GM21576 (cell line): ENCODE results near the gene CNGA4.
"Not testable (repeated sequence)": the region's sequence is repeated elsewhere in the genome, so short reads cannot be mapped to it uniquely, and the experiment has no call there.

Experiments used
- ATAC-seq: cut with Tn5 transposase; IDR thresholded peaks from one replicate; pipeline ENCODE4 v1.9.1; 2021; ENCODE audit warnings: mild to moderate bottlenecking, moderate library complexity; ENCODE audit not compliant: unreplicated experiment

The CNGA4 gene

DNA sequence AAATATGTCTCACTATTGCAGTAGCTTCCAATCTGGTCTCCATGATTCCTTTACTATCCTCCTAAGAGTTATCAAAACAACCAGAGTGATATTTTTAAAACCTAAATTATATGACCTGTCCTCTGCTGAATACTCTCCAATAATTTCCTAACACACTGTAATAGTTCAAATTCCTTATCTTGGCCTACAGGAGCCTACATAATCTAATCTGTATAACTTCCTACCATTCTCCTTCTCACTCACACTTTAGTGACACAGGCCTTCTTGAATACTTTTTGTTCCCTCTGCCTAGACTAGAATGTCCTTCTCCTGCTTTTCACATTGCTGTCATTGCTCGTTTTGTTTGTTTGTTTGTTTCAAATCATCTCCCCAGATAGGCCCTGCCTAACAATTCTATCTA, 13.9 kb upstream of the CNGA4 start:
- ATAC-seq: no peak

DNA sequence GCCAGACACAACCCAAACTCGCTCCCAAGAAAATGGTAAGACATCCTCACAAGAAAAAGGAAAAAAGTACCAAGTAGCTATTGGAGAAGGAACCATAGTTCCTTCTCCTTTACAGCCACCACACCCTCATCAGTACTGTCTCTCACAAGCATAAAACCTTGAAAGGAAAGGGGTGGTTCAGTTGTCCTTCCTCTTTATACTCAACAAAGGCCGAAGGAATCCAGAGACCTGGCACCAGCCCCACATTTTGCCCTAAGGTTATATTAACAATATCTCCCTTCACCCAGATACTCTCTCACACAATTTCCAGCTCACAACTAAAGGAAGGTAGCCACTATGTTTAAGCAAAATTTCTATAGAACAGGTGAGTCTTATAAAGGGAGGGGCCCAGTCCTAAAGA, 13.0 kb upstream of the CNGA4 start:
- ATAC-seq: no peak

DNA sequence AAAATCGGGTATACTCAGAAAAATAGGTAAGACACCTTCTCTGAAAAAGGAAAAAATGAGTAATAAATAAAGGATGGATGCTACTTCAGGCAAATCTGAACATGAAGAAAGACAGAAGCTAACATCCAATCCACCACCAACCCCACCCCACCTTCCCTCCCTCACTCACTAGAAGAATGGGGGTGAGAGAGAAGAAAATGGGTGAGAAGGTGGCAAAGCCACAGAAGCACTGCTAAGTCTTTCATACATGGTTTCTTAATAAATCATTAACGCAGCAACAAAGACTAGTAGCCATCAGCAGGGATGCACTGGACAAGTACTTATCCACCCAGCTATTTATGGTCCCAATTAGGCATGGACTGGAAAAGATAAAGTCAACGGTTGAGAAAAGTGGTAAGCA, 10.4 kb upstream of the CNGA4 start:
- ATAC-seq: no peak

- no peak for ATAC-seq
These were observed 9.0 kb upstream of the CNGA4 start for GRCh38 chr11:6229911-6230310.

- no peak for ATAC-seq
These were observed 6.0 kb upstream of the CNGA4 start for GRCh38 chr11:6232899-6233298.

GRCh38 chr11:6233984-6234386, 4.9 kb upstream of the CNGA4 start:
- ATAC-seq: no peak

- peak; percentile 94 for ATAC-seq
These were observed 4.3 kb upstream of the CNGA4 start, which contains the start of gene FHIP1B for GRCh38 chr11:6234387-6235107. Gene FHIP1B (minus strand): TSS chr11:6234636. CDS start chr11:6224516, 10,120 bp downstream.

GRCh38 chr11:6237266-6237665, 1.6 kb upstream of the CNGA4 start:
- ATAC-seq: no peak

GRCh38 chr11:6237761-6238302, 1.1 kb upstream of the CNGA4 start:
- no peak for ATAC-seq

- ATAC-seq: no peak
These were observed 1.2 kb downstream of the CNGA4 start for GRCh38 chr11:6240139-6240538.

DNA sequence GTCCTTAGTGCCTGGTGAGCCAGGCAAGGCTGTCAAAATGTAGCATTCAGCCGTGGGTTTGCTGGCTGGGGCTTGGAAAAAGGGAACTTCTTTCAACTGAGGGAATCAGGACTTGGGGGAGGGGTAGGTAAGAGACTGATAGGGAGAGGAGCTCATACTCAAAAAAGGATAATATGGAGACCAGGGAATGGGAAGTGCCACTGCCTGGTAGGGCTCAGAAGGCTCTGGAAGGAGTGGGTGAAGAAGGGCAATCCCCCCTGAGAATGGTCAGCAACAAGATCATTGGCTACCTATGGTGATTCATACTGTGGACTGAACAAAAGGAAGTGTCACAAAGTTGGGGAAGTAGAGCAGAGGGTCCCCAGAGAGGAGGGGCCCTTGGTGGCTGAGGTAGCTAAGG, 1.9 kb downstream of the CNGA4 start:
- no peak for ATAC-seq

DNA sequence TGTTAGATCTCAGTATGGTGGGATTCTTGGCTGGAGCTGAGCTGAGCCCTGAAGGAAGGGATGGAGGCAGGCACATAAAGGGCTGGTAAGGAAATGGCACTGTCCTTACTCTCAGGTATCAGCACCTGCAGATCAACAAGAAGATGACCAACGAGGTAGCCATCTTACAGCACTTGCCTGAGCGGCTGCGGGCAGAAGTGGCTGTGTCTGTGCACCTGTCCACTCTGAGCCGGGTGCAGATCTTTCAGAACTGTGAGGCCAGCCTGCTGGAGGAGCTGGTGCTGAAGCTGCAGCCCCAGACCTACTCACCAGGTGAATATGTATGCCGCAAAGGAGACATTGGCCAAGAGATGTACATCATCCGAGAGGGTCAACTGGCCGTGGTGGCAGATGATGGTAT, 2.4 kb downstream of the CNGA4 start:
- ATAC-seq: no peak

- no peak for ATAC-seq
These were observed 6.6 kb downstream of the CNGA4 start for GRCh38 chr11:6245536-6245935.

DNA sequence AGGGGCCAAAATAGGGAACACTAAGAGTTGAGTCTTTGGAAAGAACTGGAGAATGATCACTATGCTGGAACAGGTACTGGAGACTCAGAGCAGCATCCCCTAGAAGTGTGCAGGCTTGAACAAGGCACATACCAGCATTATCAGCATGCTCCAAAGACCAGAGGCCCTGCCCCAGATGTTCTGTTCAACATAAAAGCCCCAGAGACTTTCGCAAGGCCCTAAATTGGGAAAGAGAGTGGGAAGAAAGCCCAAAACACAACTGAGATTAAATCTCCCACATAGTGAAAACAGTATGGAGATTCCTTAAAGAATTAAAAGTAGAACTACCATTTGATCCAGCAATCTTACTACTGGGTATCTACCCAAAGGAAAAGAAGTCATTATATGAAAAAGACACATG, 9.4 kb downstream of the CNGA4 start:
- no peak for ATAC-seq

DNA sequence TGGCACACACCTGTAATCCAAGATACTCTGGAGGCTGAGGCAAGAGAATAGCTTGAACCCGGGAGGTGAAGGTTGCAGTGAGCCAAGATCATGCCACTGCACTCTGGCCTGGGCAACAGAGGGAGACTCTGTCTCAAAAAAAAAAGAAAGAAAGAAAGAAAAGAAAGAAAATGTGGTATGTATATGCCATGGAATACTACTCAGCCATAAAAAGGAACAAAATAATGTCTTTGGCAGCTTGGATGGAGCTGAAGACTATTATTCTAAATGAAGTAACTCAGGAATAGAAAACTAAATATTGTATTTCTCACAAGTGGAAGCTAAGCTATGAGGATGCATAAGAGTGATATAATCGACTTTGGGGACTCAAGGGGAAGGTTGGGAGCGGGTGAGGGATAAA, 10.0 kb downstream of the CNGA4 start:
- ATAC-seq: not testable (repeated sequence)

DNA sequence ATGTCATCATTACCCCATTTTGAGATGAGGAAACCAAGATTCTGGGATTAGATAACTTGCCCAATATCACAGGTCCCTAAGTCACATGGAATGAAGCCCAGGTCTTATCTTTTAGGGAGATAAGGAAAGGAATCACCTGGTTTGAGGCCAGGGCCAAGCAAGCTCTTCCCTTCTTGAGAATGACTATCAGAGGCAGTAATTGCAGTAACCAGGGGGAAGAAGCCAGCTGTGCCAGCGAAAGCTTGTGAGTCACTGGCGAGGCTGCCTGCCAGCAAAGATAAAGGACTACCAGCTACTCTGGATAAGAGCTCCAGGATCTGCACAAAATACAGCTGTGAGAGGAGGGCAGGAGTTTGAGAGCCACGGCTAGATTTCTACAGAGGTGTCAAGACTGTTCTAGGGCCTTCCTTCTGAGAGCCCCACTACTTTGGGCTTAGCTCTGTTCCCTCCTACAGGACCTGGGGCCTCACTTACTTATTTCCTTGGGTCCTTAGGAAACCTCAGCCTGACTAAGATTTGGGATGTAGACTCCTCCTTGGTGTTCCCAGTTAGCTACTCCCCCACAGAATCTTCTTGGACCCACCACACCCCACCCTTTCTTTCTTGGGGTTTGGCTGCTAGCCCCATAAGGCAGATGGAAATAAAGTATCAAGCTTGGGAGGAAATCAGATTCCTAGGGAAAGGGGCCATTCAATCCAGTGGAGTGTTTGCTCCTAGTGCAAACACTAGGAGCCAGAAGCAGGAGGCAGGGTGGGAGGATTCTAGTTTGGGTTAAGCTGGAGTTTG, 11.1 kb downstream of the CNGA4 start:
- no peak for ATAC-seq

DNA sequence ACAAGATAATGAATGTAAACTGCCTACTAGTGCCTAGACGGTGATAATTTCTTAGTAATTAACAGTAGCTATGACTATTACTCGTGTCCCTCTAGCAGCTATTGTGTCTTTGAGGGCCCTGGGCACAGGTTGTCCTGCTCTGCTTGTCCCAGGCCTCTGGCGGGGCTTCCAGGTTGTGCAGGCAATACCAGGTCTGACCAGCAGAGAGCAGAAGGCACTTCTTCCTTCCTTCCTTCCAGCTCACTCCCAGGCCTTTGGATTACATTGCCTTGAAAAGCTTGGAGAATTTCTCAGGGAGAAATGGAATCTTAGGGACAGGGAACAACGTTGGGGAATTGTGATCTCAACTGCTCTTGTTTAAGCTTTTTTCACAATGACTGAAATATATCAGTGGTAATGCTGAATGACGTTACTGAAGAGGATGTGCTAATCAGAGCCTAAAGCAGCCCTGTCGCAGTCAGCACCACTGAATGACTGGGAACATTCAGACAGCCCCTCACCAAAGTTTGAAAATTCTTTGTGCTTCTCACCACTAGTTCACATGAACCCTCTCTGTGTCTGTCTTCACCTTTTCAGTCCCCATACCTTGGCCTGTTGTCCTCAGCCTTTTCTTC, 12.3 kb downstream of the CNGA4 start:
- peak; percentile 71 for ATAC-seq

DNA sequence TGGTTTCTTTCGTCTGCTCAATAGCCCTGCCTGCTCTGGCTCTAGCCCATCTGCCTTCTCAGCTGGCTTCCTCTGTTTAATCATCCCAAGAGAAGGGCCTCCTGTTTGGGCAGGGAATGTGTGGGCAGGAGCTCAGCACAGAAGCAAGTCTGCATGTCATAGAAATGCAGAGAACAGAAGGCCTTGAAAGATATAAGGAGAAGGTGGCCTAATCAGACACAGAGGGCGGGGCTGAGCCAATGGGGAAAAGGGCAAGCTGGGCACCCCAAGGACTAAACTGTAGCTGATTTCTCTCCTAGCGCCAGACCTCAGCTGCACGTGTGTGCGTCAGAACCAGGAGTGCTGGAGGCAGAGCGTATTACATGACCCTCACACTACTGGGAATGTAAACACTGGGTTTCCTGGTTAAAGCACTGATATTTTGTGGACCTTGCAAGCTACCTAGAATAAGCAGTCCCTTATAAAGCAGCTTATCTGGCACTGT, 13.1 kb downstream of the CNGA4 start:
- ATAC-seq: no peak

GRCh38 chr11:6253197-6253596, 14.3 kb downstream of the CNGA4 start:
- peak; percentile 63 for ATAC-seq

- no peak for ATAC-seq
These were observed 19.3 kb downstream of the CNGA4 start for GRCh38 chr11:6258141-6258540.

DNA sequence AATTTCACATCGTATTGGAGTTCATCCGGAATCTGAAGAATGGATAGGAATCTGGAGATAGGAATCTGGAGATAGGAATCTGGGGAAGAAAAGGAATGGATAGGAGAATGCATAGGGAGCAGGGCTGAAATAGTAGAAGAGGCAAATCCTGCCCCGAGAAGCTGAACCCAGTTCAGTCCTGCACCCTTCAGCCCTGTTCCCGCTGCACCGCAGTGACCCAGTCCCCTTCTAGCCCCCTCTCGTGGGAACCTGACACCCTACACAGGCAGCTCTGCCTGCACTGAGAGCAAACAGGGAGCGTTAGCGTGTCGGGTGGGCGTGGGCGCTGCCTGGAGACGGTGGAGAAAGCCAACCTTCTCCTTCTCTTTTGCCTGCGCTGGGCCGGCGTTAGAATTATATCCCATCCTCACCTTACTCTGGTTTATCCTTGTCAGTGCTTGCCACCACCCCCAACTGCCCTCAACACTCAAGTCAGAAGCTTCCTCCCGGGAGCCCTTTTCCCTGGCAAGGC, 19.7 kb downstream of the CNGA4 start:
- ATAC-seq: no peak
